HEK293T (cell line): ENCODE measurements around the gene NDOR1.

ENCODE experiments used
- CTCF ChIA-PET: fragments of 350-600 bp; formaldehyde crosslinking; extraction: SDS; loops from one replicate; lab custom pipeline; 2021; ENCODE audit warnings: antibody characterized with exemption, inconsistent platforms; lab: Yijun Ruan, JAX
- POLR2A ChIA-PET: fragments of 350-600 bp; formaldehyde crosslinking; extraction: SDS; loops from one replicate; lab custom pipeline; 2020; ENCODE audit warnings: antibody characterized with exemption, inconsistent platforms; lab: Yijun Ruan, JAX
- DNase-seq: peaks from one replicate; pipeline ENCODE4 v3.0.0; 2012; ENCODE audit warnings: mixed read lengths; ENCODE audit errors: extremely low spot score
- ARNT ChIP-seq: fragments of 450-650 bp; IDR thresholded peaks from 2 replicates; pipeline ENCODE4 v1.6.1; 2017; ENCODE audit warnings: mild to moderate bottlenecking
- BHLHE40 ChIP-seq: fragments of 450-650 bp; IDR thresholded peaks from 2 replicates; pipeline ENCODE4 v1.6.1; 2016; ENCODE audit warnings: mild to moderate bottlenecking, moderate library complexity, borderline replicate concordance
- CTBP1 ChIP-seq: fragments of 450-650 bp; IDR thresholded peaks from 2 replicates; pipeline ENCODE4 v1.6.1; 2016; ENCODE audit warnings: borderline replicate concordance
- ELF4 ChIP-seq: fragments of 450-650 bp; IDR thresholded peaks from 2 replicates; pipeline ENCODE4 v1.6.1; 2017; ENCODE audit warnings: antibody characterized with exemption
- FOXA1 ChIP-seq: fragments of 450-650 bp; IDR thresholded peaks from 2 replicates; pipeline ENCODE4 v1.6.1; 2016; ENCODE audit warnings: mild to moderate bottlenecking
- FOXK2 ChIP-seq: fragments of 450-650 bp; IDR thresholded peaks from 2 replicates; pipeline ENCODE4 v1.6.1; 2016; ENCODE audit warnings: mild to moderate bottlenecking
- FOXM1 ChIP-seq: fragments of 450-650 bp; IDR thresholded peaks from 2 replicates; pipeline ENCODE4 v1.6.1; 2017; ENCODE audit warnings: mild to moderate bottlenecking, borderline replicate concordance
- HDGF ChIP-seq: fragments of 450-650 bp; IDR thresholded peaks from 2 replicates; pipeline ENCODE4 v1.6.1; 2017; ENCODE audit warnings: antibody characterized with exemption, borderline replicate concordance
- L3MBTL2 ChIP-seq: fragments of 450-650 bp; conservative IDR thresholded peaks from 2 replicates; pipeline ENCODE4 v1.6.1; 2016; ENCODE audit warnings: mild to moderate bottlenecking
- LEF1 ChIP-seq: fragments of 450-650 bp; IDR thresholded peaks from 2 replicates; pipeline ENCODE4 v1.6.1; 2017; ENCODE audit warnings: mild to moderate bottlenecking, borderline replicate concordance
- NFRKB ChIP-seq: fragments of 450-650 bp; IDR thresholded peaks from 2 replicates; pipeline ENCODE4 v1.6.1; 2016; ENCODE audit warnings: mild to moderate bottlenecking, moderate library complexity
- PKNOX1 ChIP-seq: fragments of 450-650 bp; IDR thresholded peaks from 2 replicates; pipeline ENCODE4 v1.6.1; 2016
- SP1 ChIP-seq: fragments of 450-650 bp; IDR thresholded peaks from 2 replicates; pipeline ENCODE4 v1.6.1; 2017
- SUZ12 ChIP-seq: fragments of 450-650 bp; IDR thresholded peaks from 2 replicates; pipeline ENCODE4 v1.6.1; 2016; ENCODE audit warnings: mild to moderate bottlenecking
- TARDBP ChIP-seq: fragments of 450-650 bp; IDR thresholded peaks from 2 replicates; pipeline ENCODE4 v1.6.1; 2016
- ZNF384 ChIP-seq: fragments of 450-650 bp; IDR thresholded peaks from 2 replicates; pipeline ENCODE4 v1.6.1; 2016

Gene NDOR1

GRCh38 chr9:137216188-137216965 is 10.9 kb downstream of the NDOR1 start:
- CTCF ChIA-PET: no interaction called here
- POLR2A ChIA-PET: interaction anchor here (0.9 to 3.8 kb wide), 6 partner anchors 9 to 27 kb away, joined by 3 to 16 read pairs (median 3); partner anchors contain the start of genes NDOR1, TMEM203 and TPRN
- no peak for TF ChIP-seq BHLHE40
- TF ChIP-seq TARDBP: no peak
- no peak for TF ChIP-seq HDGF
- no peak for TF ChIP-seq FOXK2
- no peak for TF ChIP-seq NFRKB
- TF ChIP-seq FOXA1: no peak
- no peak for TF ChIP-seq PKNOX1
- TF ChIP-seq ARNT: no peak
- TF ChIP-seq CTBP1: no peak
- no peak for TF ChIP-seq L3MBTL2
- TF ChIP-seq LEF1: no peak
- TF ChIP-seq SUZ12: no peak
- no peak for TF ChIP-seq SP1
- no peak for TF ChIP-seq ELF4
- no peak for DNase-seq

- TF ChIP-seq BHLHE40: no peak
- no peak for TF ChIP-seq NFRKB
- ChIA-PET CTCF (no interaction called here), POLR2A (interaction anchor here (0.9 to 3.8 kb wide), 5 partner anchors 13 to 28 kb away, joined by 3 to 16 read pairs (median 3); partner anchors contain the start of genes NDOR1, TMEM203 and TPRN)
- DNase-seq: peak; percentile 55
These were observed 12.0 kb downstream of the NDOR1 start for GRCh38 chr9:137217276-137218211.

- ChIA-PET CTCF (no interaction called here), POLR2A (interaction anchor here (1.7 kb wide), 1 partner anchor 14 kb away, joined by 5 read pairs; the partner anchor contains the start of genes NDOR1 and TMEM203)
- DNase-seq: no peak
- no peak for TF ChIP-seq SP1
These were observed 12.8 kb downstream of the NDOR1 start for GRCh38 chr9:137218212-137218753.

GRCh38 chr9:137218754-137219271 is 13.3 kb downstream of the NDOR1 start:
- ChIA-PET CTCF (no interaction called here), POLR2A (interaction anchor here (1.1 to 1.7 kb wide), 2 partner anchors 14 to 30 kb away, joined by 3 to 5 read pairs; partner anchors contain the start of genes ANAPC2, NDOR1, SSNA1 and TMEM203)
- no peak for TF ChIP-seq BHLHE40
- TF ChIP-seq ELF4: no peak
- TF ChIP-seq SP1: no peak
- no peak for TF ChIP-seq FOXA1
- no peak for TF ChIP-seq LEF1
- TF ChIP-seq PKNOX1: no peak
- no peak for TF ChIP-seq FOXK2
- TF ChIP-seq FOXM1: no peak
- no peak for TF ChIP-seq SUZ12
- no peak for TF ChIP-seq TARDBP
- TF ChIP-seq L3MBTL2: no peak
- TF ChIP-seq ZNF384: no peak
- TF ChIP-seq HDGF: no peak
- no peak for TF ChIP-seq NFRKB
- no peak for TF ChIP-seq ARNT
- TF ChIP-seq CTBP1: no peak

GRCh38 chr9:137219757-137220316 is 14.3 kb downstream of the NDOR1 start:
- no peak for TF ChIP-seq BHLHE40
- no peak for TF ChIP-seq ELF4
- no peak for TF ChIP-seq FOXK2
- TF ChIP-seq LEF1: no peak
- no peak for TF ChIP-seq L3MBTL2
- TF ChIP-seq SUZ12: no peak
- no peak for TF ChIP-seq PKNOX1
- no peak for TF ChIP-seq SP1
- no peak for TF ChIP-seq ZNF384
- no peak for TF ChIP-seq HDGF
- no peak for TF ChIP-seq FOXM1
- no peak for TF ChIP-seq FOXA1
- TF ChIP-seq TARDBP: no peak
- TF ChIP-seq NFRKB: no peak
- no peak for TF ChIP-seq ARNT
- TF ChIP-seq CTBP1: no peak
- no peak for DNase-seq
- POLR2A ChIA-PET: interaction anchor here (1.1 to 4.4 kb wide), 3 partner anchors 10 to 31 kb away, joined by 3 to 20 read pairs (median 6); partner anchors contain the start of genes ANAPC2, SSNA1 and TUBB4B
- CTCF ChIA-PET: no interaction called here

More at GRCh38 chr9:137218754-137219271, 13.3 kb downstream of the NDOR1 start:
- DNase-seq: no peak
